Measurements from ENCODE around the gene SLC5A7. TPM values are rescaled to one million over a fixed set of nuclear protein-coding genes. Genes with fewer than 3 reads are reported as not detected.

The SLC5A7 gene
- total RNA-seq, 4 donors from 2014 or later = 0.21 to 0.28 TPM; not detected in 2

DNA sequence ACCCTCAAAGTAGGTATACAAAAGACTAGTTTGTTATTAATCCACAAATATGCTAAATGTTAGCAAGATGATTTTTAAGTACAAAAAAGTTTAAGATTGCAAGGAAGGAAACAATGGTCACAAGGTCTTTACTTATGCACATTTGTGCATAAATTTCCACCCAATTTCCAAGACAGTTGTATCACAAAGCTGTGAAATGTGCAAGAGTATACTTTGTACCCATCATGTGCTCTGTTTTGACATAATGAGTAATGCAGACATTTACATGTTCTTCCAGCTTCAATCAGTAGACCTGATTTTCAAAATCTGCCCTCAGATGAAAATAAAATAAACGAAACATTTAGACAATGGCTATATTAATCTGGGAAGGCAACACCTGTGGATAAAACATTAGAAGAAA, 27.0 kb downstream of the SLC5A7 start:
- Histone ChIP-seq H3K27ac (no peak overlapping the region), H3K27me3 (no peaks in the 10 kb centered on the region), H3K4me1 (no peaks in the 10 kb centered on the region), H3K36me3 (no peaks in the 10 kb centered on the region), H3K9me3 (no peaks in the 10 kb centered on the region), H3K4me3 (no peak overlapping the region)
- DNase-seq = no peak
- TF ChIP-seq, protein P1, sequence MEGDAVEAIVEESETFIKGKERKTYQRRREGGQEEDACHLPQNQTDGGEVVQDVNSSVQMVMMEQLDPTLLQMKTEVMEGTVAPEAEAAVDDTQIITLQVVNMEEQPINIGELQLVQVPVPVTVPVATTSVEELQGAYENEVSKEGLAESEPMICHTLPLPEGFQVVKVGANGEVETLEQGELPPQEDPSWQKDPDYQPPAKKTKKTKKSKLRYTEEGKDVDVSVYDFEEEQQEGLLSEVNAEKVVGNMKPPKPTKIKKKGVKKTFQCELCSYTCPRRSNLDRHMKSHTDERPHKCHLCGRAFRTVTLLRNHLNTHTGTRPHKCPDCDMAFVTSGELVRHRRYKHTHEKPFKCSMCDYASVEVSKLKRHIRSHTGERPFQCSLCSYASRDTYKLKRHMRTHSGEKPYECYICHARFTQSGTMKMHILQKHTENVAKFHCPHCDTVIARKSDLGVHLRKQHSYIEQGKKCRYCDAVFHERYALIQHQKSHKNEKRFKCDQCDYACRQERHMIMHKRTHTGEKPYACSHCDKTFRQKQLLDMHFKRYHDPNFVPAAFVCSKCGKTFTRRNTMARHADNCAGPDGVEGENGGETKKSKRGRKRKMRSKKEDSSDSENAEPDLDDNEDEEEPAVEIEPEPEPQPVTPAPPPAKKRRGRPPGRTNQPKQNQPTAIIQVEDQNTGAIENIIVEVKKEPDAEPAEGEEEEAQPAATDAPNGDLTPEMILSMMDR (IDR thresholded peaks at IDR 0.05) = no peak
- TF ChIP-seq POLR2A (IDR thresholded peaks at IDR 0.05) = no peak
- intact Hi-C loops (cut with DNase I; ENCODE audit: low total_unique reads) = no loop called here

DNA sequence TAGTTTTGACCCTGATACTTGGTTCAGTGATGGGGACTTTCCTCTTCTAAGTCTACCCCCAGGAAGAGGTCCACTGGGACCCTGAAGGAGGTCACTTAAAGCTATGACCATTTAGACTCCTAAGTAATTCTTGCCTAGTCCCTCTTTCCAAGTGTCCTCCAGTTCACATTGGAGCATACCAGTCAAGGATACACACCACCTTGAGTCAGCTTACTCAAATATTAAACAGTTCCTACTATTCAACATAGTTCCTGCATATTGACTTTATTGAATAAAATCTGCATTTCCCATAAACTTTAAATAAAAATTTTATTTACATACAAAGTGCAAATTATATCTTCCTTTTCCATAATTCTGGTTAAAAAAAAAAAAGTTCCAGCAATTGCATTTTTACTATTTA, 36.3 kb downstream of the SLC5A7 start:
- no peaks in the 10 kb centered on the region for H3K27me3 ChIP-seq
- no peak overlapping the region for H3K27ac ChIP-seq
- no peaks in the 10 kb centered on the region for H3K9me3 ChIP-seq
- H3K4me3 ChIP-seq = no peak overlapping the region
- DNase-seq = no peak
- no peaks in the 10 kb centered on the region for H3K4me1 ChIP-seq
- TF ChIP-seq, protein P1 (IDR thresholded peaks at IDR 0.05) = no peak
- TF ChIP-seq POLR2A (IDR thresholded peaks at IDR 0.05) = no peak
- intact Hi-C loops (cut with DNase I; ENCODE audit: low total_unique reads) = no loop called here
- no peaks in the 10 kb centered on the region for H3K36me3 ChIP-seq

DNA sequence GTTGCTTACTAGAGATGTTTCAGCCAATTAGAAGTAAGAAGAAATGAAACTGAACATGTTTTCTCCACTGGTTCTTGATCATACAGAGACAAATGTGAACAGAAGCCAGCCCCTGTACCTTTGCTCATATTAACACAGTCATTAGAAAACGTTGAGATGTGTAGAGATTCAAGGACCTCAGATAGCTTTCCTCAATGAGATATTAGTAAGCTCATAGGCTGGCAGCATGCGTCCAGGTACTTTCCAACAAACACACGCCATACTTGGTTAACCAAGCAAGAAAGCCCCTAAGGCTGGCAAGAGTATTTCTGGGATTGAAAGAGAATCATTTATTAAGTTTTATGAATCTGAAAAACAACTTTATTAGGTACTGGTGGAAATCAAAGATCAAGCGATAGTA, 37.5 kb downstream of the SLC5A7 start:
- no peak for TF ChIP-seq POLR2A (IDR thresholded peaks at IDR 0.05)
- TF ChIP-seq, protein P1 (IDR thresholded peaks at IDR 0.05) = no peak
- no peak for DNase-seq
- Histone ChIP-seq H3K27me3 (no peaks in the 10 kb centered on the region), H3K36me3 (no peaks in the 10 kb centered on the region), H3K27ac (no peak overlapping the region), H3K9me3 (no peaks in the 10 kb centered on the region), H3K4me3 (no peak overlapping the region), H3K4me1 (no peaks in the 10 kb centered on the region)
- intact Hi-C loops (cut with DNase I; ENCODE audit: low total_unique reads) = no loop called here

DNA sequence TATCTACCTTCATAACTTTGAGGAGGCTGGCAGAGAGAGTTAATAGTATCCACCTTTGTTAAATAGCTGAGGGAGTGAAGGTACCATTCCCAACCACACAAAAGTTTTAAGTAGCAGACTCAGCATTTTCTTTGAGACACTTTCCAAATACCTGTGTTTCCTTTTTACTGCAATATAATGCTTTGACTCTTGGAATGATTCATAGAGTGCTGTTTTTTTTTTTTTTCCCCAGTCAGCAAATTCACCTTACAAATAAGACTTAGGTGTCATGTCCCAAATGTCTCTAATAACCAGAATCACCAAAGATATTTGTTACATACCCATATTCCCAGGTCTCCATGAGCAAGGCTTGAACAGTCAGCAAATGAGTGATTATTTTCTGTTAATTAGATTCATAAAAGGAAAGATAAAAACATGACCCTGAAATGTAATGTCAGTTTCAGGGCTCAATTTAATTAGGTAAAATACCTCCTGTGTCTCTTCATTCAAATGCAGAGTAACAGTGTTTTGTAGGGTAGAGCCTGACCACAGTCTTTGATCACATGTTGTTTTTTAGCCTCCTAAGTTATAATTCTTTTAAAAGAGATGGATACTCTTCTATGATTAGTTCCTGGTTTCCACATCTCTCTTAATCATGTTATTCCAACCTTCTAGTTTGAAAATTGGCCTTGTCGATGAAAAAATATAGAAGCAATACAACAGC, 39.9 kb downstream of the SLC5A7 start:
- DNase-seq = no peak
- no peak overlapping the region for H3K4me3 ChIP-seq
- no peaks in the 10 kb centered on the region for H3K4me1 ChIP-seq
- H3K27me3 ChIP-seq = no peaks in the 10 kb centered on the region
- intact Hi-C loops (cut with DNase I; ENCODE audit: low total_unique reads) = no loop called here
- no peak overlapping the region for H3K27ac ChIP-seq
- no peaks in the 10 kb centered on the region for H3K9me3 ChIP-seq
- TF ChIP-seq, protein P1 (IDR thresholded peaks at IDR 0.05) = no peak
- TF ChIP-seq POLR2A (IDR thresholded peaks at IDR 0.05) = no peak
- no peaks in the 10 kb centered on the region for H3K36me3 ChIP-seq

DNA sequence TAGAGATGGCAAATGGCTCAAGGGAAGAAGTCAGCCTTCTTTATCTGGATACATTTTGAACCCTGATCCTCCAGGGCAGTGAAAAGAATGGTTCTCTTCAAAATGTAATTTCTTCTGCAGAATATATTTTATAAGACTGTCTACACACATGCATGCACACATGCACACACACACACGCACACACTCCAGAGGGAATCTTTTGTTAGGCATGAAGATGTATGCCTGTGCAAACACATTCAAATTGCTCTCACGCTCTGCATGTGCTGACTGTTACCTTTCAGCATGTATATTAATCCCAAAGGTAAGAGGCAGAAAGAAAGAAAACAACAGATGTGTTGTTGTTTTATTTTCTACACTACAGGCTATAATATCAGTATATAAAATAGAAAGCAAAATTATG, 43.2 kb downstream of the SLC5A7 start:
- TF ChIP-seq POLR2A (IDR thresholded peaks at IDR 0.05) = no peak
- TF ChIP-seq, protein P1 (IDR thresholded peaks at IDR 0.05) = no peak
- no peaks in the 10 kb centered on the region for H3K9me3 ChIP-seq
- no peak overlapping the region for H3K4me3 ChIP-seq
- no peaks in the 10 kb centered on the region for H3K4me1 ChIP-seq
- H3K36me3 ChIP-seq = no peaks in the 10 kb centered on the region
- H3K27ac ChIP-seq = no peak overlapping the region
- intact Hi-C loops (cut with DNase I; ENCODE audit: low total_unique reads) = no loop called here
- no peaks in the 10 kb centered on the region for H3K27me3 ChIP-seq
- no peak for DNase-seq

All from uterus (tissue), 4 donors.